Measurements from ENCODE around the gene CFAP58. TPM values are rescaled to one million over a fixed set of nuclear protein-coding genes. Genes with fewer than 3 reads are reported as not detected.

CFAP58 gene
- total RNA-seq, 1 donor from 2014 or later, result 0.53 TPM

DNA sequence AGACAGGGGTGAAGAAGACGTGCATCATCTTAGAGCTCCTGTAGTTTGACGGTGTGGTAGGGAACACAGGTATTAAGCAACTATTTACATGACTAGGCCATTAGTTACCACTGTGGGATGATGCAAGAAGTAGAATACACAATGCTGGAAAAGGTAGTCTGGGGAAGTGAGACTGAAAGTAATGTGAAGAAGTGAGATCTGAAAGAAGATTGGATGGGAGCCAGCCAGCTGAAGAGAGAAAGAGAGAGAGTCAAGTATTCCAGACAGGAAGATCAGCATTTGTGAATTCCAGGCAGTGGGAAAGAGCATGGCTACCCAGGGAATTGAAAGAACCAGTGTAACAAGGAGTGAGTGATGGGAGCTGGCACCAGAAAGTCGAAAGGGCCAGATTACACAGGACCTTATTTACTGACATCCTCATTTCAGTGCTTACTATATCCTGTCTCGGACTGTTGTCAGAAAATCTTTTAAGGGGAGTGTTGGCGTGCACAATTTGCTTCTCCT lies 4.0 kb upstream of the CFAP58 start:
- DNase-seq (ENCODE audit: low read depth) (peak; percentile 98), FAIRE-seq (no peak)
- H3K36me3 ChIP-seq (ENCODE audit: control insufficient read depth, insufficient read depth, low read length), result no peaks in the 10 kb centered on the region
- H3K4me3 ChIP-seq (ENCODE audit: low read depth, low read length), result peak overlapping the region; percentile 2
- no peaks in the 10 kb centered on the region for H3K27me3 ChIP-seq (ENCODE audit: control insufficient read depth, insufficient read depth, low read length)
- TF ChIP-seq, protein P1, sequence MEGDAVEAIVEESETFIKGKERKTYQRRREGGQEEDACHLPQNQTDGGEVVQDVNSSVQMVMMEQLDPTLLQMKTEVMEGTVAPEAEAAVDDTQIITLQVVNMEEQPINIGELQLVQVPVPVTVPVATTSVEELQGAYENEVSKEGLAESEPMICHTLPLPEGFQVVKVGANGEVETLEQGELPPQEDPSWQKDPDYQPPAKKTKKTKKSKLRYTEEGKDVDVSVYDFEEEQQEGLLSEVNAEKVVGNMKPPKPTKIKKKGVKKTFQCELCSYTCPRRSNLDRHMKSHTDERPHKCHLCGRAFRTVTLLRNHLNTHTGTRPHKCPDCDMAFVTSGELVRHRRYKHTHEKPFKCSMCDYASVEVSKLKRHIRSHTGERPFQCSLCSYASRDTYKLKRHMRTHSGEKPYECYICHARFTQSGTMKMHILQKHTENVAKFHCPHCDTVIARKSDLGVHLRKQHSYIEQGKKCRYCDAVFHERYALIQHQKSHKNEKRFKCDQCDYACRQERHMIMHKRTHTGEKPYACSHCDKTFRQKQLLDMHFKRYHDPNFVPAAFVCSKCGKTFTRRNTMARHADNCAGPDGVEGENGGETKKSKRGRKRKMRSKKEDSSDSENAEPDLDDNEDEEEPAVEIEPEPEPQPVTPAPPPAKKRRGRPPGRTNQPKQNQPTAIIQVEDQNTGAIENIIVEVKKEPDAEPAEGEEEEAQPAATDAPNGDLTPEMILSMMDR (IDR thresholded peaks at IDR 0.05; ENCODE audit: insufficient read depth, low read length, severe bottlenecking), result no peak

DNA sequence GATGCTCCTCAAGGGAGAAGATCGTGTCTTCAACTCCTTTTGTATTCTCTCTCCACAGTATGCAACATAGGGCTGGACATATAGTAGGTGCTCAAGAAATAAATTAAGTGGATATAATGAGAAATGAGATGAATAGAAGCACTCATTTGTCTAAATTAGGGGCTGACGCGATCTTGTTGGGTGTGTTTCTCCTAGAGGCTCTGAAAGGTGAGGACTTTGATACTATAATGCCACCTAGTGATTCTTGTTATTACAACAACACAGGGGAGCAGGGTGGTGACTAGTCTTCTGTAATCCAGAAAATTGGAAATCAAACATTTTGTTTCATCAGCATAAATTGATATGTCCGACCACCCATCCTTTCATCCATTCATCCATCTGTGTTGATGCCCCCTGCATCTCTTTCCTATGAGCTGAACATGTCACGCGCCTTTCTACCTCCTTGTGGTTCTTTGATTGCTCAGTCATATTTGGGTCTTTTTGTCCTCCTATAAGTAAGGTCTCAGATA lies 3.5 kb upstream of the CFAP58 start:
- no peak for FAIRE-seq
- no peak overlapping the region for H3K4me3 ChIP-seq (ENCODE audit: low read depth, low read length)

DNA sequence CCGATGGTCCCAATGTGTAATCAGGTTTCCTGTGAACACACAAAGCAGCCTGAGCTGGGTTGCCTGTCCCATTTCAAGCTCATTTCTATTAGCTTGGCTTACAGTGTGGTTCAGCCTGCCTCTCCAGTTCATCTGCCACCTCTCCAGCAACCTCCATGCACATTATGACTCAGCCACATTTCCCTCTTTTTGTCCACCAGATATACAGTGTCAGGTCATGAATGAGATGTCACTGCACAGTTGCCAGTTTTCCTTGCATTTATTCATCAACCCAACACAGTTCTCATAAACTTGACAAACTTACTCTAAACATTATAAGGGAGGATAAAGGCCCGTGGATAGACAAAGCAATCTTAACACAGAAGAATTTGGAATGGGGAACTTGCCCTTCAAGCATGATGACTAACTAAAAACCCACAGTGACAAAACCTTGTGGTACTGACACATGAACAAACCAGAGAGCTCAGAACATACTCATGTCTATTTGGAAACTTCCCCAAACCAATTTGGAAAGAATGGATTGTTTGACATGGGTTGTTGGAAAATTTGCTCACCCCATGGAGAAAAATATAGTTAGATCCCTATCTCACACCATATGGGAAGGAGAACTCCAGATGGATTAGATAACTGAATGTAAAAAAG lies 2.5 kb upstream of the CFAP58 start:
- TF ChIP-seq, protein P1 (IDR thresholded peaks at IDR 0.05; ENCODE audit: insufficient read depth, low read length, severe bottlenecking), result no peak
- Histone ChIP-seq H3K27me3 (ENCODE audit: control insufficient read depth, insufficient read depth, low read length) (no peaks in the 10 kb centered on the region), H3K4me3 (ENCODE audit: low read depth, low read length) (no peak overlapping the region), H3K36me3 (ENCODE audit: control insufficient read depth, insufficient read depth, low read length) (no peaks in the 10 kb centered on the region)
- FAIRE-seq, result no peak
- DNase-seq (ENCODE audit: low read depth), result peak; percentile 89

More for the DNA sequence above, 3.5 kb upstream of the CFAP58 start:
- Histone ChIP-seq H3K27me3 (ENCODE audit: control insufficient read depth, insufficient read depth, low read length) (no peaks in the 10 kb centered on the region), H3K36me3 (ENCODE audit: control insufficient read depth, insufficient read depth, low read length) (no peaks in the 10 kb centered on the region)
- TF ChIP-seq, protein P1 (IDR thresholded peaks at IDR 0.05; ENCODE audit: insufficient read depth, low read length, severe bottlenecking), result peak; percentile 55
- DNase-seq (ENCODE audit: low read depth), result peak; percentile 85

DNA sequence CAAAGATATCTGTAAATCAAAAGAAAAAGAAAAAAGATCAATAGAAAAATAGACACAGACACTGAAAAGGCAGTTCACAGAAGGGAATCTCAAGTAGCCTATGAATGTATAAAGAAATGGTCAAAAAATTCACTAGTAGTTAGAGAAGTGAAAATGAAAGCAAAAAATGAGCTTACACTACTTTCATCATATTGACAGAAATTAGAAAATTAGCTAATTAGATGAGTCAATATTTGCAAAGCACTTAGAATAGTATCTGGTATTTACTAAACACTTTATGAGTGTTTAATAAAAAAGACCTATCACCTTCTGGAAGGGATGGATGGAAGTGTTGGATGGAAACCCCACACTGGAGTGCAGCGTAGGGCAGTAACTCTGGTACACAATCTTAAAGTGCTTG lies 1.7 kb upstream of the CFAP58 start:
- TF ChIP-seq, protein P1 (IDR thresholded peaks at IDR 0.05; ENCODE audit: insufficient read depth, low read length, severe bottlenecking), result no peak
- DNase-seq (ENCODE audit: low read depth) (no peak), FAIRE-seq (no peak)
- Histone ChIP-seq H3K36me3 (ENCODE audit: control insufficient read depth, insufficient read depth, low read length) (no peaks in the 10 kb centered on the region), H3K27me3 (ENCODE audit: control insufficient read depth, insufficient read depth, low read length) (no peaks in the 10 kb centered on the region), H3K4me3 (ENCODE audit: low read depth, low read length) (no peak overlapping the region)

DNA sequence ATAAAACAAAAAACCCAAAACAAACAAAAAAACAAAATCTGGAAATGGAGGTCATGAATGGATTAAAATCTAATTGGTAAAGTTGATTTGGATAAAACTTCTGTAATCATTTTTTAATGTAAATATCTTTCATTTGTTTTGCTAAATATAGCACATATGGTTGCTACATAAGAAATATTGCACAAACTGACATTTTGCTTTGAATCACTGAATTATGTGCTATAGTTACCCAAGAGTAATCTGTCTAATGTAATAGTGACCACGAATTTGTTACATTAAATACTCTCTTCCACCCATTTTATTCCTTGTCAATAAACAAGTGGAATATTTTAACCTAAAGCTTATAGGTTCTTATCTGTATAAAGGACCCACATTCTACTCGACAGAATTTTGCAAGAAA lies 6.2 kb downstream of the CFAP58 start:
- Histone ChIP-seq H3K27me3 (ENCODE audit: control insufficient read depth, insufficient read depth, low read length) (peaks cover 2% of the 10 kb centered on the region), H3K4me3 (ENCODE audit: low read depth, low read length) (no peak overlapping the region), H3K36me3 (ENCODE audit: control insufficient read depth, insufficient read depth, low read length) (no peaks in the 10 kb centered on the region)
- DNase-seq (ENCODE audit: low read depth), result no peak
- TF ChIP-seq, protein P1 (IDR thresholded peaks at IDR 0.05; ENCODE audit: insufficient read depth, low read length, severe bottlenecking), result no peak
- no peak for FAIRE-seq

All from bronchial epithelial cell (primary cell).